ENCODE data around the gene PTPRU. TPM values are rescaled to one million over a fixed set of nuclear protein-coding genes. Genes with fewer than 3 reads are reported as not detected.
A peak's percentile ranks its signal among the peaks of the same experiment; 100 is the strongest.

The PTPRU gene
- total and polyA plus RNA-seq, 2 of the 8 experiments (the other 6 are each of a cell fraction or from before 2014, with no cell fraction given) = 33.8 to 41.8 TPM

DNA sequence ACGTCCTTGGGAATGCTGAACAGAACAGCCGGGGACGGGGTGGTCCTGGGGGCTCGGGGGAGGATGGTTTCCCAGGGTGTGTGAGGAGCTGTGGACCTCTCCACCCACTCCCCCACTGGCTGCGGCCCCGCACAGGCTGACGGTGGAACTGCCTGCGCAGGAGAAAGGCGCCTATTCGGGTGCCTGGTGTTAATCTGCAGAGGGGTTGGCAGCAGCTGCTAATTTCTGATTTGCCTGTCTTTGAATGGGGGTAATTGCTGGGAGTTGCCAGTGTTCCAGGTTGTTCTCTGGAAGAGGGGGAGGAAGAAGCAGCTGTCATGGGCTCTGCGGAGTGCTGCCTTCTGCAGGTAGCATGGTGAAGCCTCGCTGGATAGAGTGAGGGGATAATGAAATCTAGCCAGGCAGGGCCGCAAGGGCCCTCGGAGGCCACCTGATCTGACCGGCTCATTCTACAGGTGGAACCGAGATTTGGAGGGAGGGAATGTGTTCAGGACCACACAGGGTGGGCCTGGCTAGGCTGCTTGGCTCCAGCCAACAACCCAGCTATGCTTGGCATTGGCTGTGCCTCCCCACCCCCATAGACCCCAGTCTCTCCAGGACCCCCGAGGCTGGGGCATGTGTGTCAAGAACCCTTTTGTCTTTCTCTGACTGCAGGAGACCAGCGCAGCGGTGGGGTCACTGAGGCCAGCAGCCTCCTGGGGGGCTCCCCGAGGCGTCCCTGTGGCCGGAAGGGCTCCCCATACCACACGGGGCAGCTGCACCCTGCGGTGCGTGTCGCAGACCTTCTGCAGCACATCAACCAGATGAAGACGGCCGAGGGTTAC is 67.1 kb downstream of the PTPRU start:
- Histone ChIP-seq H3K27ac (ENCODE audit: low read depth, low read length) (no peak overlapping the region; the same call in 1 of the 2 replicates), H3K14ac (ENCODE audit: insufficient read length) (no peak overlapping the region), H3K4ac (replicated peaks; ENCODE audit: insufficient read length, low read depth, low read length) (no peak overlapping the region), H3K79me1 (ENCODE audit: low read depth, low read length) (no peaks in the 10 kb centered on the region), H3K4me3 (ENCODE audit: extremely low read depth in 1 of 4, insufficient read depth in 2 of 4, low read depth in 3 of 4, low read length in 4 of 4) (no peak overlapping the region), H4K5ac (ENCODE audit: insufficient read length, low read depth, low read length) (no peak overlapping the region), H3K23ac (ENCODE audit: insufficient read length) (no peak overlapping the region), H3K9me3 (ENCODE audit: insufficient read depth in 2 of 2, low read depth in 1 of 2, low read length in 1 of 2) (0 out of 4 replicates have a peak, but pooled peaks cover 0 to 2% of the 10 kb centered on the region in 2 experiments), H3K36me3 (ENCODE audit: control insufficient read depth in 2 of 4, insufficient read depth in 4 of 4, low read length in 3 of 4) (peaks cover 0 to 7% (median under 1%) of the 10 kb centered on the region in 4 experiments; a peak in 3 of 8 replicates), H3K9ac (replicated peaks in 1 of 4; ENCODE audit: extremely low read depth in 1 of 4, low read depth in 3 of 4, low read length in 3 of 4) (no peak overlapping the region), H3K4me1 (replicated peaks in 1 of 4; ENCODE audit: control insufficient read depth in 3 of 4, insufficient read depth in 4 of 4, low read length in 3 of 4) (no peaks in the 10 kb centered on the region), H3K56ac (replicated peaks; ENCODE audit: insufficient read length, low read depth, low read length) (no peak overlapping the region), H2BK20ac (ENCODE audit: low read length) (no peak overlapping the region), H4K8ac (ENCODE audit: extremely low read depth, insufficient read depth, low read length) (no peak overlapping the region), H2BK15ac (ENCODE audit: low read length) (no peak overlapping the region), H2BK12ac (ENCODE audit: low read depth, low read length) (no peak overlapping the region), H3K23me2 (ENCODE audit: low read depth, low read length) (no peaks in the 10 kb centered on the region), H3K18ac (ENCODE audit: extremely low read depth, low read length) (no peak overlapping the region), H3K79me2 (ENCODE audit: control insufficient read depth in 1 of 2, insufficient read depth in 2 of 2, low read length in 2 of 2) (no peaks in the 10 kb centered on the region), H4K20me1 (replicated peaks in 1 of 2; ENCODE audit: control insufficient read depth in 1 of 2, insufficient read depth in 2 of 2, low read length in 2 of 2) (no peaks in the 10 kb centered on the region), H2BK5ac (ENCODE audit: low read depth, low read length) (peak overlapping the region; percentile 52), H3K4me2 (ENCODE audit: insufficient read depth in 1 of 2, low read depth in 2 of 2, low read length in 2 of 2) (no peak overlapping the region), H2AFZ (ENCODE audit: low read length) (no peak overlapping the region), H4K91ac (replicated peaks; ENCODE audit: insufficient read length, low read length) (no peak overlapping the region), H2AK5ac (ENCODE audit: low read depth, low read length) (no peak overlapping the region), H3K27me3 (replicated peaks in 1 of 4; ENCODE audit: control insufficient read depth in 3 of 4, extremely low read depth in 1 of 4, insufficient read depth in 3 of 4, low read length in 3 of 4) (no peaks in the 10 kb centered on the region), H2BK120ac (replicated peaks; ENCODE audit: low read depth, low read length) (no peak overlapping the region)
- FAIRE-seq = no peak
- 87% methylated on average over 28 of the region's 28 CpGs; no CpG with 5 or more reads in 1 of the 2 experiments for WGBS, 2 experiments (ENCODE audit: extremely low coverage in 1 of 2, insufficient coverage in 1 of 2, insufficient read length in 1 of 2, insufficient replicate concordance in 2 of 2, low coverage in 1 of 2, low lambda C conversion rate in 2 of 2, missing lambda C conversion rate in 1 of 2)
- CTCF ChIA-PET (ENCODE audit: partially characterized antibody) = interaction anchor here (0.7 to 1.8 kb wide), 7 partner anchors 10 to 63 kb away, joined by 3 to 9 read pairs (median 3); no protein-coding TSS in a partner anchor
- DNase-seq (ENCODE audit: low read depth in 1 of 2, low spot score in 2 of 2) = no peak
- POLR2A ChIA-PET (ENCODE audit: partially characterized antibody) = no interaction called here
- TF ChIP-seq, protein P1, sequence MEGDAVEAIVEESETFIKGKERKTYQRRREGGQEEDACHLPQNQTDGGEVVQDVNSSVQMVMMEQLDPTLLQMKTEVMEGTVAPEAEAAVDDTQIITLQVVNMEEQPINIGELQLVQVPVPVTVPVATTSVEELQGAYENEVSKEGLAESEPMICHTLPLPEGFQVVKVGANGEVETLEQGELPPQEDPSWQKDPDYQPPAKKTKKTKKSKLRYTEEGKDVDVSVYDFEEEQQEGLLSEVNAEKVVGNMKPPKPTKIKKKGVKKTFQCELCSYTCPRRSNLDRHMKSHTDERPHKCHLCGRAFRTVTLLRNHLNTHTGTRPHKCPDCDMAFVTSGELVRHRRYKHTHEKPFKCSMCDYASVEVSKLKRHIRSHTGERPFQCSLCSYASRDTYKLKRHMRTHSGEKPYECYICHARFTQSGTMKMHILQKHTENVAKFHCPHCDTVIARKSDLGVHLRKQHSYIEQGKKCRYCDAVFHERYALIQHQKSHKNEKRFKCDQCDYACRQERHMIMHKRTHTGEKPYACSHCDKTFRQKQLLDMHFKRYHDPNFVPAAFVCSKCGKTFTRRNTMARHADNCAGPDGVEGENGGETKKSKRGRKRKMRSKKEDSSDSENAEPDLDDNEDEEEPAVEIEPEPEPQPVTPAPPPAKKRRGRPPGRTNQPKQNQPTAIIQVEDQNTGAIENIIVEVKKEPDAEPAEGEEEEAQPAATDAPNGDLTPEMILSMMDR (IDR thresholded peaks at IDR 0.05; ENCODE audit: control extremely low read depth in 1 of 3, insufficient read depth in 1 of 3, low read depth in 1 of 3, low read length in 3 of 3) = peak in 2 of 3 experiments; percentile 2 to 4; a peak in 2 of 4 replicates

Data from H1 (cell line).